ENCODE results near the gene TRPV2. TPM values are rescaled to one million over a fixed set of nuclear protein-coding genes. Genes with fewer than 3 reads are reported as not detected.

TRPV2 gene
- total and polyA plus RNA-seq, 2 experiments from 2014 or later = 1.7 to 3.2 TPM

DNA sequence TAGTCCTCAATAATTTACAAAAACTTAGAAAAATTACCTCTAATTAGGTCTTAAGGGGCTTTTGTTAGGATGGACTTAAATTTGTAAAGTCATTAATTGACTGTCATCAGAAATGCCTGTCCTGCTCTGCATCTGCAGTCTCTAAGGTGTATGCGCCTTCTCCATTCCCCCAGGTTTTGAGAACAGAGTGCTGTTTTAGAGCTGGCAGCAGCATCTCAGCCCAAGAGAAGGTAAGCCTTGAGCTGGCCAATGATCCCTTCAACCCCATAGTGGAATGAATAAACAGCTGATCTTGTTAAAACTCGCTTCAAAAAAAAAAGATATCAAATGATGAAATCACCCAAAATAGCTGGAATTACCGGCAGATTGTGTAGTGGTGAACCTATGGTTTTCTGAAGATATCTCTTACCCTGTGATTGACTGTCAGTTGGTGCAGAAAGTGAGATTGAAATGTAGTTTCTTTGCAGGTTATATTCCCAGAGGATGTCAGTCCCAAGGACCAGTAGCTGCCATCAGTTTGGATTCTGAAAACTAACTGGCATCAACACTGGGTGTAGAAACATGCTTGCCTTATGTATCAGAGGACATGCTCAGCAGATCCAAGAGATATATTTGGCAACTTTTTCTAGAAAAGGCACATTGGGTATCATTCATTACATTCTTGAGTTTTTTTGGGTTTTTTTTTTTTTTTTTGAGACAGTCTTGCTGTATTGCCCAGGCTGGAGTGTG, 25.7 kb downstream of the TRPV2 start:
- ATAC-seq (no peak), DNase-seq (ENCODE audit: low spot score) (no peak)
- H4K20me1 ChIP-seq (replicated peaks; ENCODE audit: insufficient read depth) = peaks cover 29% of the 10 kb centered on the region
- no peak overlapping the region for H2AFZ ChIP-seq
- no peak for TF ChIP-seq ZNF114 (CRISPR knock-in tag; IDR thresholded peaks at IDR 0.05)
- peak; percentile 41 for TF ChIP-seq POLR2AphosphoS5 (IDR thresholded peaks at IDR 0.05; ENCODE audit: low read depth)
- peaks cover 8% of the 10 kb centered on the region; the same call in 2 of the 3 replicates for H3K9me3 Mint-ChIP-seq
- peaks cover 68% of the 10 kb centered on the region for H3K27me3 Mint-ChIP-seq (ENCODE audit: insufficient read depth, low read depth, poor library complexity)
- peaks cover 33% of the 10 kb centered on the region for H3K36me3 ChIP-seq (ENCODE audit: insufficient read depth)
- peak overlapping the region; percentile 100 for H3K4me2 ChIP-seq
- H3K4me1 ChIP-seq (ENCODE audit: insufficient read depth) = peaks cover 42% of the 10 kb centered on the region
- H3K4me3 ChIP-seq = peak overlapping the region; percentile 100
- H3F3A ChIP-seq (replicated peaks; ENCODE audit: low read depth) = peaks cover 64% of the 10 kb centered on the region
- H3K4me3 Mint-ChIP-seq = peak overlapping the region; percentile 99
- H3K27me3 ChIP-seq (ENCODE audit: insufficient read depth) = no peaks in the 10 kb centered on the region
- H3K27ac ChIP-seq (ENCODE audit: low read depth) = peak overlapping the region; percentile 96
- no peaks in the 10 kb centered on the region for H3K9me2 ChIP-seq (ENCODE audit: insufficient read depth)
- peaks cover 22% of the 10 kb centered on the region for H3K79me2 ChIP-seq (replicated peaks; ENCODE audit: insufficient read depth)
- H3K4me1 Mint-ChIP-seq = peaks cover 48% of the 10 kb centered on the region
- peaks cover 68% of the 10 kb centered on the region for H3K36me3 Mint-ChIP-seq (ENCODE audit: low read depth)
- H3K27ac Mint-ChIP-seq = peak overlapping the region; percentile 82; the same call in 1 of the 2 replicates

DNA sequence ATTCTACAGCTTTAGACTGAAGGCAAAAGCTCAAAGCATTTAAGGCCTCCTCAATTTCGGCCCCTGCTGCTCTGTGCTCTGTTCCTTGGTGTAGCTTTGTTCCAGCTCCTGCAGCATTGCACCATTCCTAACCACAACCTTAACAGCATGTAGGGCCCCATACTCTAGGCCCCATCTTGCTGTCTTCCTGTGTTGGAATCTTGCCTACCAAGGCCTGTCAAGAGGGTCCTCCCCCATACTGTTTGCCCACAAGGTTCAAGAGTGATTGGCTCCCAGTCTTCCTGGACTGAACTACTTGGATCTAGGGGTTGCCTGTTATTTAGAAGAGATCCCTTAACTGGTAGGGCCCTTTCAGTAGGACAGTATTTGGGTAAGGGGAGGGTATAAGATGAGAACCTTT, 26.8 kb downstream of the TRPV2 start:
- Histone ChIP-seq H3K4me1 (ENCODE audit: insufficient read depth) (peaks cover 43% of the 10 kb centered on the region), H3K36me3 (ENCODE audit: insufficient read depth) (peaks cover 33% of the 10 kb centered on the region), H3K79me2 (replicated peaks; ENCODE audit: insufficient read depth) (peaks cover 22% of the 10 kb centered on the region), H3K4me3 (peak overlapping the region; percentile 100; the same call in 1 of the 2 replicates), H3K9me2 (ENCODE audit: insufficient read depth) (no peaks in the 10 kb centered on the region), H3K4me2 (peak overlapping the region; percentile 100; the same call in 1 of the 2 replicates), H3F3A (replicated peaks; ENCODE audit: low read depth) (peaks cover 68% of the 10 kb centered on the region), H3K27ac (ENCODE audit: low read depth) (peak overlapping the region; percentile 96), H3K27me3 (ENCODE audit: insufficient read depth) (no peaks in the 10 kb centered on the region), H4K20me1 (replicated peaks; ENCODE audit: insufficient read depth) (peaks cover 31% of the 10 kb centered on the region), H2AFZ (no peak overlapping the region)
- H3K27ac Mint-ChIP-seq = peak overlapping the region; percentile 84
- DNase-seq (ENCODE audit: low spot score) (peak; percentile 42), ATAC-seq (no peak)
- peaks cover 68% of the 10 kb centered on the region for H3K27me3 Mint-ChIP-seq (ENCODE audit: insufficient read depth, low read depth, poor library complexity)
- H3K4me1 Mint-ChIP-seq = peaks cover 52% of the 10 kb centered on the region
- H3K36me3 Mint-ChIP-seq (ENCODE audit: low read depth) = peaks cover 72% of the 10 kb centered on the region
- peak overlapping the region; percentile 99 for H3K4me3 Mint-ChIP-seq
- no peak for TF ChIP-seq STAT1 (IDR thresholded peaks at IDR 0.05; ENCODE audit: unreplicated experiment)
- no peak for TF ChIP-seq EZH2 (IDR thresholded peaks at IDR 0.05; ENCODE audit: low read depth, unreplicated experiment)
- TF ChIP-seq POLR2AphosphoS5 (IDR thresholded peaks at IDR 0.05; ENCODE audit: low read depth) = peak; percentile 23; the same call in 1 of the 2 replicates
- TF ChIP-seq NANOG (IDR thresholded peaks at IDR 0.05; ENCODE audit: borderline replicate concordance) = no peak
- H3K9me3 Mint-ChIP-seq = peaks cover 8% of the 10 kb centered on the region; the same call in 2 of the 3 replicates

DNA sequence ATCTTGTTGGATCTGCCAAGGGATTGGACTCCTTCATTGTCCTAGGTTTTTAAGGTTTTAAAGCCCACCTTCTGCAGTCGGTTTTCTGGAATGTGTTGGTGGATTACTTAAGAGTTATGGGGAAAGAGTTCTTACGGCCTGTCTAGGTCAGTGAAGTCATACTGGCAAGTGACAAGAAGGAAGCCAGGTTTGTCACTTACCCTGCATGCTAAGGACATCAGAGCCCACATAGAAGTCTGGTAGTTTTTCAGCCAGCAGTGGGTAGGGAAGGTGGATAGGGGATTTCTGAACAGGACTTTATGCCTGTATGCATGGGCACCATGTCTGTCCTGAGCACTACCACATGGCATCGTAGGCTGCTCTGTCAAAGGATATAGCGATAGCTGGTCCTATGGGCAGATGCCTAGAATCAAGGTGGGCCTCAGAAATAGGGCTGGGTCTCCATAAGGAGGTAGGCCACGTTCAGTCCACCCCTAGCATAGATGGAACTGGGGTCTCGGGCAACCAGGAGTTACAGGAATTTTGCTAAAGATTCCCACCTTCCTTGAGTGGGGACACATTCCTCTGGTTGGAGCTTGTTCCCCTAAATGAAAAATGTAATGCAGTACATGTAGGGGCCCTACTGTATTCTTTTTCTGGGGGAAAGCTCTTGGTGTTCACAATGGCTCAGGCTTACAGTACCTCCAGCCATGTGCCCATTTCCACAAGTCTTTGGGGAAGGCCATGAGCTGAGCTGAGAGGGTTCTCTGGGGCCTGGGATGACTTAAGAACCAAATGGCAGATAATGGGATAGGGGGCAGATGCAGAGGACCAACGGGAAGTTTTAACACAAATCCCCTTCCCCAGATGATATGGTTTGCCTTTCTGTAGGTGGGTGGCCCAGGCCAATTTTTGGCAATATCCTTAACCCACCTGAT, 27.5 kb downstream of the TRPV2 start:
- peaks cover 8% of the 10 kb centered on the region; the same call in 2 of the 3 replicates for H3K9me3 Mint-ChIP-seq
- H3K36me3 Mint-ChIP-seq (ENCODE audit: low read depth) = peaks cover 77% of the 10 kb centered on the region
- H3K9me2 ChIP-seq (ENCODE audit: insufficient read depth) = no peaks in the 10 kb centered on the region
- H3K27me3 Mint-ChIP-seq (ENCODE audit: insufficient read depth, low read depth, poor library complexity) = peaks cover 64% of the 10 kb centered on the region
- H3K4me1 ChIP-seq (ENCODE audit: insufficient read depth) = peaks cover 40% of the 10 kb centered on the region
- H3K27ac Mint-ChIP-seq = peak overlapping the region; percentile 52
- H3K79me2 ChIP-seq (replicated peaks; ENCODE audit: insufficient read depth) = peaks cover 22% of the 10 kb centered on the region
- H3F3A ChIP-seq (replicated peaks; ENCODE audit: low read depth) = peaks cover 68% of the 10 kb centered on the region
- peak overlapping the region; percentile 100; the same call in 1 of the 2 replicates for H3K4me3 ChIP-seq
- TF ChIP-seq, protein P1, sequence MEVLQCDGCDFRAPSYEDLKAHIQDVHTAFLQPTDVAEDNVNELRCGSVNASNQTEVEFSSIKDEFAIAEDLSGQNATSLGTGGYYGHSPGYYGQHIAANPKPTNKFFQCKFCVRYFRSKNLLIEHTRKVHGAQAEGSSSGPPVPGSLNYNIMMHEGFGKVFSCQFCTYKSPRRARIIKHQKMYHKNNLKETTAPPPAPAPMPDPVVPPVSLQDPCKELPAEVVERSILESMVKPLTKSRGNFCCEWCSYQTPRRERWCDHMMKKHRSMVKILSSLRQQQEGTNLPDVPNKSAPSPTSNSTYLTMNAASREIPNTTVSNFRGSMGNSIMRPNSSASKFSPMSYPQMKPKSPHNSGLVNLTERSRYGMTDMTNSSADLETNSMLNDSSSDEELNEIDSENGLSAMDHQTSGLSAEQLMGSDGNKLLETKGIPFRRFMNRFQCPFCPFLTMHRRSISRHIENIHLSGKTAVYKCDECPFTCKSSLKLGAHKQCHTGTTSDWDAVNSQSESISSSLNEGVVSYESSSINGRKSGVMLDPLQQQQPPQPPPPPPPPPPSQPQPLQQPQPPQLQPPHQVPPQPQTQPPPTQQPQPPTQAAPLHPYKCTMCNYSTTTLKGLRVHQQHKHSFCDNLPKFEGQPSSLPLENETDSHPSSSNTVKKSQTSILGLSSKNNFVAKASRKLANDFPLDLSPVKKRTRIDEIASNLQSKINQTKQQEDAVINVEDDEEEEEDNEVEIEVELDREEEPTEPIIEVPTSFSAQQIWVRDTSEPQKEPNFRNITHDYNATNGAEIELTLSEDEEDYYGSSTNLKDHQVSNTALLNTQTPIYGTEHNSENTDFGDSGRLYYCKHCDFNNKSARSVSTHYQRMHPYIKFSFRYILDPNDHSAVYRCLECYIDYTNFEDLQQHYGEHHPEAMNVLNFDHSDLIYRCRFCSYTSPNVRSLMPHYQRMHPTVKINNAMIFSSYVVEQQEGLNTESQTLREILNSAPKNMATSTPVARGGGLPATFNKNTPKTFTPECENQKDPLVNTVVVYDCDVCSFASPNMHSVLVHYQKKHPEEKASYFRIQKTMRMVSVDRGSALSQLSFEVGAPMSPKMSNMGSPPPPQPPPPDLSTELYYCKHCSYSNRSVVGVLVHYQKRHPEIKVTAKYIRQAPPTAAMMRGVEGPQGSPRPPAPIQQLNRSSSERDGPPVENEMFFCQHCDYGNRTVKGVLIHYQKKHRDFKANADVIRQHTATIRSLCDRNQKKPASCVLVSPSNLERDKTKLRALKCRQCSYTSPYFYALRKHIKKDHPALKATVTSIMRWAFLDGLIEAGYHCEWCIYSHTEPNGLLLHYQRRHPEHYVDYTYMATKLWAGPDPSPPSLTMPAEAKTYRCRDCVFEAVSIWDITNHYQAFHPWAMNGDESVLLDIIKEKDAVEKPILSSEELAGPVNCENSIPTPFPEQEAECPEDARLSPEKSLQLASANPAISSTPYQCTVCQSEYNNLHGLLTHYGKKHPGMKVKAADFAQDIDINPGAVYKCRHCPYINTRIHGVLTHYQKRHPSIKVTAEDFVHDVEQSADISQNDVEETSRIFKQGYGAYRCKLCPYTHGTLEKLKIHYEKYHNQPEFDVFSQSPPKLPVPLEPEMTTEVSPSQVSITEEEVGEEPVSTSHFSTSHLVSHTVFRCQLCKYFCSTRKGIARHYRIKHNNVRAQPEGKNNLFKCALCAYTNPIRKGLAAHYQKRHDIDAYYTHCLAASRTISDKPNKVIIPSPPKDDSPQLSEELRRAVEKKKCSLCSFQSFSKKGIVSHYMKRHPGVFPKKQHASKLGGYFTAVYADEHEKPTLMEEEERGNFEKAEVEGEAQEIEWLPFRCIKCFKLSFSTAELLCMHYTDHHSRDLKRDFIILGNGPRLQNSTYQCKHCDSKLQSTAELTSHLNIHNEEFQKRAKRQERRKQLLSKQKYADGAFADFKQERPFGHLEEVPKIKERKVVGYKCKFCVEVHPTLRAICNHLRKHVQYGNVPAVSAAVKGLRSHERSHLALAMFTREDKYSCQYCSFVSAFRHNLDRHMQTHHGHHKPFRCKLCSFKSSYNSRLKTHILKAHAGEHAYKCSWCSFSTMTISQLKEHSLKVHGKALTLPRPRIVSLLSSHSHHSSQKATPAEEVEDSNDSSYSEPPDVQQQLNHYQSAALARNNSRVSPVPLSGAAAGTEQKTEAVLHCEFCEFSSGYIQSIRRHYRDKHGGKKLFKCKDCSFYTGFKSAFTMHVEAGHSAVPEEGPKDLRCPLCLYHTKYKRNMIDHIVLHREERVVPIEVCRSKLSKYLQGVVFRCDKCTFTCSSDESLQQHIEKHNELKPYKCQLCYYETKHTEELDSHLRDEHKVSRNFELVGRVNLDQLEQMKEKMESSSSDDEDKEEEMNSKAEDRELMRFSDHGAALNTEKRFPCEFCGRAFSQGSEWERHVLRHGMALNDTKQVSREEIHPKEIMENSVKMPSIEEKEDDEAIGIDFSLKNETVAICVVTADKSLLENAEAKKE (CRISPR knock-in tag; IDR thresholded peaks at IDR 0.05) = no peak
- TF ChIP-seq POLR2AphosphoS5 (IDR thresholded peaks at IDR 0.05; ENCODE audit: low read depth) (peak; percentile 47; the same call in 1 of the 2 replicates), CREB1 (CRISPR knock-in tag; IDR thresholded peaks at IDR 0.05; ENCODE audit: low read depth) (no peak), NANOG (IDR thresholded peaks at IDR 0.05; ENCODE audit: borderline replicate concordance) (no peak)
- no peak overlapping the region for H2AFZ ChIP-seq
- peak overlapping the region; percentile 96 for H3K27ac ChIP-seq (ENCODE audit: low read depth)
- DNase-seq (ENCODE audit: low spot score) = no peak
- H4K20me1 ChIP-seq (replicated peaks; ENCODE audit: insufficient read depth) = peaks cover 34% of the 10 kb centered on the region
- H3K4me1 Mint-ChIP-seq = peaks cover 50% of the 10 kb centered on the region
- peak overlapping the region; percentile 99 for H3K4me3 Mint-ChIP-seq
- peaks cover 33% of the 10 kb centered on the region for H3K36me3 ChIP-seq (ENCODE audit: insufficient read depth)
- no peaks in the 10 kb centered on the region for H3K27me3 ChIP-seq (ENCODE audit: insufficient read depth)
- H3K4me2 ChIP-seq = peak overlapping the region; percentile 100; the same call in 1 of the 2 replicates
- ATAC-seq = no peak; the same call in 2 of the 3 replicates

Data from GM23338 (cell line).